HK-2 (cell line): ENCODE results near the gene CNOT4.
"Not testable (repeated sequence)": the region's sequence is repeated elsewhere in the genome, so short reads cannot be mapped to it uniquely, and the experiment has no call there.

ENCODE experiments used
- DNase-seq: peaks from one replicate; pipeline ENCODE4 v3.0.0-alpha.2; 2018; ENCODE audit not compliant: unreplicated experiment

CNOT4 gene

GRCh38 chr7:135364206-135364605, 145.7 kb downstream of the CNOT4 start:
- DNase-seq = no peak

- no peak for DNase-seq
Observed at GRCh38 chr7:135362871-135363270, 147.0 kb downstream of the CNOT4 start.

GRCh38 chr7:135361788-135362187, 148.1 kb downstream of the CNOT4 start:
- DNase-seq = no peak

- no peak for DNase-seq
Observed at GRCh38 chr7:135359615-135360014, 150.3 kb downstream of the CNOT4 start.

GRCh38 chr7:135355377-135356048, 154.4 kb downstream of the CNOT4 start:
- no peak for DNase-seq

- no peak for DNase-seq
Observed at GRCh38 chr7:135353832-135354231, 156.1 kb downstream of the CNOT4 start.

- DNase-seq = no peak
Observed at GRCh38 chr7:135352285-135352684, 157.6 kb downstream of the CNOT4 start.

GRCh38 chr7:135351070-135351469, 158.8 kb downstream of the CNOT4 start:
- not testable (repeated sequence) for DNase-seq

- DNase-seq = no peak
Observed at GRCh38 chr7:135349746-135350145, 160.2 kb downstream of the CNOT4 start.

GRCh38 chr7:135348493-135348892, 161.4 kb downstream of the CNOT4 start:
- no peak for DNase-seq

GRCh38 chr7:135343361-135343760, 166.5 kb downstream of the CNOT4 start:
- no peak for DNase-seq

- DNase-seq = no peak
Observed at GRCh38 chr7:135342887-135343286, 167.0 kb downstream of the CNOT4 start.

- no peak for DNase-seq
Observed at GRCh38 chr7:135341049-135341448, 168.9 kb downstream of the CNOT4 start.

- no peak for DNase-seq
Observed at GRCh38 chr7:135337977-135338550, 171.8 kb downstream of the CNOT4 start.

GRCh38 chr7:135337506-135337905, 172.4 kb downstream of the CNOT4 start:
- DNase-seq = no peak

- peak; percentile 81 for DNase-seq
Observed at GRCh38 chr7:135335628-135336139, 174.2 kb downstream of the CNOT4 start.

GRCh38 chr7:135334830-135335543, 174.9 kb downstream of the CNOT4 start:
- DNase-seq = no peak

- DNase-seq = no peak
Observed at GRCh38 chr7:135333946-135334345, 176.0 kb downstream of the CNOT4 start.

- DNase-seq = no peak
Observed at GRCh38 chr7:135333200-135333599, 176.7 kb downstream of the CNOT4 start.

GRCh38 chr7:135330088-135330487, 179.8 kb downstream of the CNOT4 start:
- DNase-seq = no peak

GRCh38 chr7:135328526-135328925, 181.4 kb downstream of the CNOT4 start:
- no peak for DNase-seq

GRCh38 chr7:135328053-135328452, 181.8 kb downstream of the CNOT4 start:
- DNase-seq = no peak

- no peak for DNase-seq
Observed at GRCh38 chr7:135327458-135327857, 182.4 kb downstream of the CNOT4 start.
